Liver (tissue), 9 donors: ENCODE measurements around the gene GPRC5A. TPM values are rescaled to one million over a fixed set of nuclear protein-coding genes. Genes with fewer than 3 reads are reported as not detected.

Experiments
- DNase-seq: peaks from one replicate; pipeline ENCODE4 v3.0.0-alpha.2; 2017; ENCODE audit warnings: low spot score
- H3K27ac ChIP-seq, 2 donors: one replicate each; pipeline ENCODE4 v1.7.0; 2013; ENCODE audit warnings: inconsistent platforms in 2 of 2, low read length in 2 of 2, control low read depth in 1 of 2, low read depth in 1 of 2, mild to moderate bottlenecking in 1 of 2
- H3K27me3 ChIP-seq, 4 donors: one replicate each; pipeline versions ENCODE4 v1.6.1 to v1.7.0; 2013; ENCODE audit warnings: low read length in 3 of 4, inconsistent platforms in 1 of 4, mild to moderate bottlenecking in 1 of 4, moderate library complexity in 1 of 4; ENCODE audit not compliant: control insufficient read depth in 4 of 4, insufficient read depth in 4 of 4
- H3K36me3 ChIP-seq, 4 donors: one replicate each; pipeline versions ENCODE4 v1.6.1 to v1.7.0; 2013; ENCODE audit warnings: low read length in 3 of 4, mild to moderate bottlenecking in 3 of 4, low read depth in 1 of 4, moderate library complexity in 1 of 4; ENCODE audit not compliant: control insufficient read depth in 4 of 4, insufficient read depth in 3 of 4
- H3K4me1 ChIP-seq, 4 donors: one replicate each; pipeline versions ENCODE4 v1.6.1 to v1.7.0; 2013; ENCODE audit warnings: low read length in 3 of 4, mild to moderate bottlenecking in 3 of 4, moderate library complexity in 1 of 4; ENCODE audit not compliant: control insufficient read depth in 4 of 4, insufficient read depth in 4 of 4
- H3K4me3 ChIP-seq, 3 donors: one replicate each; pipeline versions ENCODE4 v1.6.1 to v1.7.0; 2013; ENCODE audit warnings: low read length in 3 of 3, control low read depth in 1 of 3, low read depth in 1 of 3, mild to moderate bottlenecking in 1 of 3
- H3K9ac ChIP-seq, 2 donors: one replicate each; pipeline ENCODE4 v1.7.0; 2013; ENCODE audit warnings: low read length in 2 of 2, mild to moderate bottlenecking in 2 of 2, moderate library complexity in 2 of 2, control low read depth in 1 of 2, low read depth in 1 of 2
- H3K9me3 ChIP-seq, 4 donors: one replicate each; pipeline versions ENCODE4 v1.6.1 to v1.7.0; 2013; ENCODE audit warnings: low read length in 3 of 4; ENCODE audit not compliant: control insufficient read depth in 4 of 4
- EGR1 ChIP-seq, 2 donors: IDR thresholded peaks; 2 replicates each; pipeline ENCODE4 v1.6.1; 2016 to 2018; ENCODE audit warnings: antibody characterized with exemption in 2 of 2, low read depth in 2 of 2
- FOXA1 ChIP-seq: IDR thresholded peaks from 2 replicates; pipeline ENCODE4 v1.6.1; 2016; ENCODE audit warnings: antibody characterized with exemption
- FOXA2 ChIP-seq: IDR thresholded peaks from 2 replicates; pipeline ENCODE4 v1.6.1; 2016; ENCODE audit warnings: antibody characterized with exemption
- GABPA ChIP-seq, 2 donors: IDR thresholded peaks in 1 of 2; conservative IDR thresholded peaks in 1 of 2; 2 replicates each; pipeline ENCODE4 v1.6.1; 2016; ENCODE audit warnings: antibody characterized with exemption in 2 of 2, mild to moderate bottlenecking in 1 of 2, moderate library complexity in 1 of 2
- HNF4A ChIP-seq, 2 donors: conservative IDR thresholded peaks; 2 replicates each; pipeline ENCODE4 v1.6.1; 2016; ENCODE audit warnings: antibody characterized with exemption in 2 of 2, mild to moderate bottlenecking in 2 of 2
- HNF4G ChIP-seq: IDR thresholded peaks from 2 replicates; pipeline ENCODE4 v1.6.1; 2016; ENCODE audit warnings: antibody characterized with exemption
- JUND ChIP-seq, 2 donors: IDR thresholded peaks; 2 replicates each; pipeline ENCODE4 v1.6.1; 2016; ENCODE audit warnings: antibody characterized with exemption in 2 of 2
- NR2F2 ChIP-seq: IDR thresholded peaks from 2 replicates; pipeline ENCODE4 v1.6.1; 2016; ENCODE audit warnings: antibody characterized with exemption
- RAD21 ChIP-seq, 2 donors: IDR thresholded peaks; 2 replicates each; pipeline ENCODE4 v1.6.1; 2016; ENCODE audit warnings: antibody characterized with exemption in 2 of 2, mild to moderate bottlenecking in 2 of 2
- RXRA ChIP-seq, 2 donors: IDR thresholded peaks; 2 replicates each; pipeline ENCODE4 v1.6.1; 2017 to 2018; ENCODE audit warnings: antibody characterized with exemption in 2 of 2, mild to moderate bottlenecking in 1 of 2
- SP1 ChIP-seq: IDR thresholded peaks from 2 replicates; pipeline ENCODE4 v1.6.1; 2018; ENCODE audit warnings: antibody characterized with exemption, mild to moderate bottlenecking
- TAF1 ChIP-seq: conservative IDR thresholded peaks from 2 replicates; pipeline ENCODE4 v1.6.1; 2016; ENCODE audit warnings: antibody characterized with exemption, mild to moderate bottlenecking
- YY1 ChIP-seq: IDR thresholded peaks from 2 replicates; pipeline ENCODE4 v1.6.1; 2016; ENCODE audit warnings: antibody characterized with exemption, mild to moderate bottlenecking
- WGBS: extraction: QIAGEN DNeasy Blood & Tissue Kit; methylation state at CpG from one replicate; pipeline ENCODE4 v1.1.7; 2013; 5-methylcytosine and 5-hydroxymethylcytosine counted together
- polyA plus RNA-seq, 2 donors: library from polyadenylated mRNA; stranded (reverse) in 1 of 2; unstranded in 1 of 2; fragments of 200-250 nt in 1 of 2; fragments of >200 nt in 1 of 2; fragmentation: Nextera tagmentation in 1 of 2; extraction: Ambion mirVana in 1 of 2; gene quantifications; one replicate each; pipeline versions ENCODE4 v1.2.1 to v1.2.3, GENCODE V29; 2013 to 2015
- total RNA-seq, 2 donors: library from RNA; depleted of rRNA; stranded (reverse); fragments of >200 nt; gene quantifications; one replicate each; pipeline ENCODE4 v1.2.3, GENCODE V29; 2014
- TF ChIP-seq, protein P1 (sequence below): IDR thresholded peaks from 2 replicates; pipeline ENCODE4 v1.6.1; 2016; ENCODE audit warnings: antibody characterized with exemption
- TF ChIP-seq, protein P2 (sequence below): IDR thresholded peaks from 2 replicates; pipeline ENCODE4 v1.6.1; 2016; ENCODE audit warnings: antibody characterized with exemption, mild to moderate bottlenecking
- TF ChIP-seq, protein P3 (sequence below): fragments of 150-350 bp; IDR thresholded peaks from 2 replicates; pipeline ENCODE4 v1.5.1; 2017; ENCODE audit warnings: improper control_type of control experiment, low read depth, low read length; ENCODE audit not compliant: missing input control
- TF ChIP-seq, protein P4 (sequence below): IDR thresholded peaks from 2 replicates; pipeline ENCODE4 v1.6.1; 2016; ENCODE audit warnings: antibody characterized with exemption
- TF ChIP-seq, protein P5 (sequence below): IDR thresholded peaks from 2 replicates; pipeline ENCODE4 v1.6.1; 2016; ENCODE audit warnings: antibody characterized with exemption
- donor health status: healthy.
- donor health status: healthy.
- donor health status: healthy.
- donor health status: healthy.
- donor health status: healthy.

Gene GPRC5A
- total and polyA plus RNA-seq, 4 donors, result 0.09 to 0.17 (median 0.16) TPM; not detected in 1

DNA sequence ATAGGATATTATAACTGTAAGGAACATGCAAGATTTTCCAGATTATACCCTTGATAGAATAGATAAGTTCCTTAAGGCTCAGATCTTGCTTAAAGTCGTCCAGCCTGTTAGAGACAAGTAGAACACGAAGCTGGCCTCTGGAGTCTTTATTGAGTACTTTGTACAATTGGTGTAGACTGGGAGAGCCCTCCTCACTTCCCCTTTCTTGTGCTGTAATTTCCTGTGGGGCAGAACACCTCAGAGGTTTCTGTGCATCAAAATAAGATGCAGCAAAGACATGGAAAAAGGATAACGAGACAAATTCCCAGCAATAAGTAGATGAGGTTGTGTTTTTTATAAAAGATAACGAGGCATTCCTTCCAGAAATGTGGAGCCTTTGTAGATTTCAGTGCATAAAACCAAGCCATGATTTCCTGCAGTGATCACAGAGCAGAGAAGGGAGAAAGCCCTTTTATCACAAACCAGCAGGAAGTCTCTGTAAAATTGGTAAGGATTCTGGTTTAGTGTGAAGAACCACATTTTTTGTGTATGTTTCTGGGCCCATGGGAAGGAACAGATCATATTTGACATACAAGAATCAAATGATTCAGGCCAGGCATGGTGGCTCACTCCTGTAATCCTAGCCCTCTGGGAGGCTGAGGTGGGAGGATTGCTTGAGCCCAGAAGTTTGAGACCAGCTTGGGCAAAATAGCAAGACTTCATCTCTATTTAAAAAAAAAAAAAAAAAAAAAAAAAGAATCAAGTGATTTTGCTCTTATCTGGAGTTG lies 18.0 kb downstream of the GPRC5A start:
- Histone ChIP-seq H3K4me1 (no peaks in the 10 kb centered on the region), H3K9me3 (no peaks in the 10 kb centered on the region), H3K9ac (no peak overlapping the region), H3K27me3 (no peaks in the 10 kb centered on the region), H3K27ac (no peak overlapping the region), H3K4me3 (no peak overlapping the region), H3K36me3 (no peaks in the 10 kb centered on the region)
- TF ChIP-seq, protein P1, sequence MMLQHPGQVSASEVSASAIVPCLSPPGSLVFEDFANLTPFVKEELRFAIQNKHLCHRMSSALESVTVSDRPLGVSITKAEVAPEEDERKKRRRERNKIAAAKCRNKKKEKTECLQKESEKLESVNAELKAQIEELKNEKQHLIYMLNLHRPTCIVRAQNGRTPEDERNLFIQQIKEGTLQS, result no peak
- TF ChIP-seq NR2F2 (no peak), RXRA (IDR thresholded peaks at IDR 0.05) (no peak), YY1 (no peak), FOXA2 (no peak), HNF4A (conservative IDR thresholded peaks at IDR 0.05) (no peak), HNF4G (no peak), SP1 (no peak), EGR1 (IDR thresholded peaks at IDR 0.05; ENCODE audit: low read depth in 2 of 2) (no peak), TAF1 (no peak), FOXA1 (no peak), RAD21 (IDR thresholded peaks at IDR 0.05) (no peak), JUND (IDR thresholded peaks at IDR 0.05) (no peak), GABPA (IDR thresholded peaks at IDR 0.05 in 1 of 2, conservative IDR thresholded peaks at IDR 0.05 in 1 of 2) (no peak)
- TF ChIP-seq, protein P2, sequence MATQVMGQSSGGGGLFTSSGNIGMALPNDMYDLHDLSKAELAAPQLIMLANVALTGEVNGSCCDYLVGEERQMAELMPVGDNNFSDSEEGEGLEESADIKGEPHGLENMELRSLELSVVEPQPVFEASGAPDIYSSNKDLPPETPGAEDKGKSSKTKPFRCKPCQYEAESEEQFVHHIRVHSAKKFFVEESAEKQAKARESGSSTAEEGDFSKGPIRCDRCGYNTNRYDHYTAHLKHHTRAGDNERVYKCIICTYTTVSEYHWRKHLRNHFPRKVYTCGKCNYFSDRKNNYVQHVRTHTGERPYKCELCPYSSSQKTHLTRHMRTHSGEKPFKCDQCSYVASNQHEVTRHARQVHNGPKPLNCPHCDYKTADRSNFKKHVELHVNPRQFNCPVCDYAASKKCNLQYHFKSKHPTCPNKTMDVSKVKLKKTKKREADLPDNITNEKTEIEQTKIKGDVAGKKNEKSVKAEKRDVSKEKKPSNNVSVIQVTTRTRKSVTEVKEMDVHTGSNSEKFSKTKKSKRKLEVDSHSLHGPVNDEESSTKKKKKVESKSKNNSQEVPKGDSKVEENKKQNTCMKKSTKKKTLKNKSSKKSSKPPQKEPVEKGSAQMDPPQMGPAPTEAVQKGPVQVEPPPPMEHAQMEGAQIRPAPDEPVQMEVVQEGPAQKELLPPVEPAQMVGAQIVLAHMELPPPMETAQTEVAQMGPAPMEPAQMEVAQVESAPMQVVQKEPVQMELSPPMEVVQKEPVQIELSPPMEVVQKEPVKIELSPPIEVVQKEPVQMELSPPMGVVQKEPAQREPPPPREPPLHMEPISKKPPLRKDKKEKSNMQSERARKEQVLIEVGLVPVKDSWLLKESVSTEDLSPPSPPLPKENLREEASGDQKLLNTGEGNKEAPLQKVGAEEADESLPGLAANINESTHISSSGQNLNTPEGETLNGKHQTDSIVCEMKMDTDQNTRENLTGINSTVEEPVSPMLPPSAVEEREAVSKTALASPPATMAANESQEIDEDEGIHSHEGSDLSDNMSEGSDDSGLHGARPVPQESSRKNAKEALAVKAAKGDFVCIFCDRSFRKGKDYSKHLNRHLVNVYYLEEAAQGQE, result no peak
- TF ChIP-seq, protein P3, sequence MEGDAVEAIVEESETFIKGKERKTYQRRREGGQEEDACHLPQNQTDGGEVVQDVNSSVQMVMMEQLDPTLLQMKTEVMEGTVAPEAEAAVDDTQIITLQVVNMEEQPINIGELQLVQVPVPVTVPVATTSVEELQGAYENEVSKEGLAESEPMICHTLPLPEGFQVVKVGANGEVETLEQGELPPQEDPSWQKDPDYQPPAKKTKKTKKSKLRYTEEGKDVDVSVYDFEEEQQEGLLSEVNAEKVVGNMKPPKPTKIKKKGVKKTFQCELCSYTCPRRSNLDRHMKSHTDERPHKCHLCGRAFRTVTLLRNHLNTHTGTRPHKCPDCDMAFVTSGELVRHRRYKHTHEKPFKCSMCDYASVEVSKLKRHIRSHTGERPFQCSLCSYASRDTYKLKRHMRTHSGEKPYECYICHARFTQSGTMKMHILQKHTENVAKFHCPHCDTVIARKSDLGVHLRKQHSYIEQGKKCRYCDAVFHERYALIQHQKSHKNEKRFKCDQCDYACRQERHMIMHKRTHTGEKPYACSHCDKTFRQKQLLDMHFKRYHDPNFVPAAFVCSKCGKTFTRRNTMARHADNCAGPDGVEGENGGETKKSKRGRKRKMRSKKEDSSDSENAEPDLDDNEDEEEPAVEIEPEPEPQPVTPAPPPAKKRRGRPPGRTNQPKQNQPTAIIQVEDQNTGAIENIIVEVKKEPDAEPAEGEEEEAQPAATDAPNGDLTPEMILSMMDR, result no peak
- TF ChIP-seq, protein P4, sequence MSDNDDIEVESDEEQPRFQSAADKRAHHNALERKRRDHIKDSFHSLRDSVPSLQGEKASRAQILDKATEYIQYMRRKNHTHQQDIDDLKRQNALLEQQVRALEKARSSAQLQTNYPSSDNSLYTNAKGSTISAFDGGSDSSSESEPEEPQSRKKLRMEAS, result no peak
- TF ChIP-seq, protein P5, sequence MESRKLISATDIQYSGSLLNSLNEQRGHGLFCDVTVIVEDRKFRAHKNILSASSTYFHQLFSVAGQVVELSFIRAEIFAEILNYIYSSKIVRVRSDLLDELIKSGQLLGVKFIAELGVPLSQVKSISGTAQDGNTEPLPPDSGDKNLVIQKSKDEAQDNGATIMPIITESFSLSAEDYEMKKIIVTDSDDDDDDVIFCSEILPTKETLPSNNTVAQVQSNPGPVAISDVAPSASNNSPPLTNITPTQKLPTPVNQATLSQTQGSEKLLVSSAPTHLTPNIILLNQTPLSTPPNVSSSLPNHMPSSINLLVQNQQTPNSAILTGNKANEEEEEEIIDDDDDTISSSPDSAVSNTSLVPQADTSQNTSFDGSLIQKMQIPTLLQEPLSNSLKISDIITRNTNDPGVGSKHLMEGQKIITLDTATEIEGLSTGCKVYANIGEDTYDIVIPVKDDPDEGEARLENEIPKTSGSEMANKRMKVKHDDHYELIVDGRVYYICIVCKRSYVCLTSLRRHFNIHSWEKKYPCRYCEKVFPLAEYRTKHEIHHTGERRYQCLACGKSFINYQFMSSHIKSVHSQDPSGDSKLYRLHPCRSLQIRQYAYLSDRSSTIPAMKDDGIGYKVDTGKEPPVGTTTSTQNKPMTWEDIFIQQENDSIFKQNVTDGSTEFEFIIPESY, result no peak
- no peak for DNase-seq
- 54% methylated on average over 4 of the region's 4 CpGs for WGBS
